ENCODE results near the gene PDIA5.

Gene PDIA5

GRCh38 chr3:123044981-123045763, 21.7 kb upstream of the PDIA5 start:
- DNase-seq, result peak; percentile 14

- no peak for DNase-seq
These were observed 20.4 kb upstream of the PDIA5 start for GRCh38 chr3:123046262-123047061.

- no peak for DNase-seq
These were observed 19.8 kb upstream of the PDIA5 start for GRCh38 chr3:123047062-123047319.

- DNase-seq, result no peak
These were observed 18.2 kb upstream of the PDIA5 start for GRCh38 chr3:123048480-123049237.

GRCh38 chr3:123050666-123051065, 16.2 kb upstream of the PDIA5 start:
- no peak for DNase-seq

- DNase-seq, result no peak
These were observed 13.7 kb upstream of the PDIA5 start for GRCh38 chr3:123053107-123053506.

GRCh38 chr3:123054109-123054778, 12.6 kb upstream of the PDIA5 start:
- no peak for DNase-seq

GRCh38 chr3:123054931-123055330, 11.9 kb upstream of the PDIA5 start:
- DNase-seq, result no peak

GRCh38 chr3:123055352-123055751, 11.5 kb upstream of the PDIA5 start:
- no peak for DNase-seq

GRCh38 chr3:123058505-123058904, 8.3 kb upstream of the PDIA5 start:
- DNase-seq, result no peak

GRCh38 chr3:123060054-123060453, 6.8 kb upstream of the PDIA5 start:
- DNase-seq, result no peak

GRCh38 chr3:123061856-123062255, 5.0 kb upstream of the PDIA5 start:
- no peak for DNase-seq

- DNase-seq, result no peak
These were observed 3.8 kb upstream of the PDIA5 start for GRCh38 chr3:123063034-123063433.

GRCh38 chr3:123064506-123064905, 2.3 kb upstream of the PDIA5 start:
- peak; percentile 2 for DNase-seq

- DNase-seq, result no peak
These were observed 1.9 kb upstream of the PDIA5 start for GRCh38 chr3:123064914-123065313.

GRCh38 chr3:123066599-123066895, 278 bp upstream of the PDIA5 start:
- DNase-seq, result no peak

GRCh38 chr3:123067689-123068600, 1.1 kb downstream of the PDIA5 start:
- DNase-seq, result peak; percentile 37

GRCh38 chr3:123068601-123069381, 2.0 kb downstream of the PDIA5 start:
- peak; percentile 13 for DNase-seq

- no peak for DNase-seq
These were observed 3.7 kb downstream of the PDIA5 start for GRCh38 chr3:123070510-123070909.

- no peak for DNase-seq
These were observed 4.3 kb downstream of the PDIA5 start for GRCh38 chr3:123071146-123071545.

GRCh38 chr3:123071581-123071980, 4.8 kb downstream of the PDIA5 start:
- DNase-seq, result no peak

GRCh38 chr3:123072152-123072551, 5.3 kb downstream of the PDIA5 start:
- DNase-seq, result no peak
